ENCODE measurements around the gene DCC.

DCC gene

DNA sequence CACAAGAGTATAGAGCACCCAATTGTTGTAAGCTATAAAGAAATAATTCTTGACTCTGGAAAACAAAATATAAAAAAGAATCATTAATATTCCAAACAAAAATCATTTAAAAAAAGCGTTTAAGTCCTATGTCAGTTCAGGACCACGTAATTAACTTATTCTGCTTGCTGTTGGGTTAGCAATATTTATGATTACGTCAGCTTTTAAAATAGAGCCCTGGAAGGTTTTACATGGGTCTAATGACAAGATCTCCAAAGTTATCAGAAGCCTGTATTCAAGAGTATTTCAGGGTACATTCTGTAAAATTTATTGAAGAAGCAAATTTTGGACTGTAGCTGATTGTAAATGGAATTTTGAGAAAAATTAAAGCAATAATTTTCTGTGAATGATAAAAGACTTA, 521.6 kb downstream of the DCC start:
- Histone ChIP-seq H3K4me2 (ENCODE audit: low read depth, low read length, poor library complexity, severe bottlenecking) (no peak overlapping the region), H2AFZ (ENCODE audit: low read length) (no peak overlapping the region), H3K36me3 (ENCODE audit: insufficient read depth, low read length) (no peaks in the 10 kb centered on the region), H3K9me3 (ENCODE audit: insufficient read depth, low read depth, low read length) (no peaks in the 10 kb centered on the region), H3K79me2 (ENCODE audit: insufficient read depth, low read length) (no peaks in the 10 kb centered on the region), H3K9ac (ENCODE audit: low read depth, low read length, poor library complexity, severe bottlenecking) (no peak overlapping the region), H3K9me2 (replicated peaks; ENCODE audit: low read depth, low read length) (no peaks in the 10 kb centered on the region), H3F3A (ENCODE audit: low read depth) (no peaks in the 10 kb centered on the region), H4K20me1 (ENCODE audit: insufficient read depth, low read length, poor library complexity, severe bottlenecking) (no peaks in the 10 kb centered on the region), H3K4me1 (ENCODE audit: insufficient read depth, low read length, poor library complexity, severe bottlenecking) (no peaks in the 10 kb centered on the region), H3K4me3 (ENCODE audit: low read length, poor library complexity, severe bottlenecking) (no peak overlapping the region), H3K27me3 (ENCODE audit: insufficient read depth, low read length, poor library complexity, severe bottlenecking) (no peaks in the 10 kb centered on the region)
- no peak for TF ChIP-seq EZH2phosphoT487 (IDR thresholded peaks at IDR 0.05; ENCODE audit: borderline replicate concordance)
- TF ChIP-seq, protein P1, sequence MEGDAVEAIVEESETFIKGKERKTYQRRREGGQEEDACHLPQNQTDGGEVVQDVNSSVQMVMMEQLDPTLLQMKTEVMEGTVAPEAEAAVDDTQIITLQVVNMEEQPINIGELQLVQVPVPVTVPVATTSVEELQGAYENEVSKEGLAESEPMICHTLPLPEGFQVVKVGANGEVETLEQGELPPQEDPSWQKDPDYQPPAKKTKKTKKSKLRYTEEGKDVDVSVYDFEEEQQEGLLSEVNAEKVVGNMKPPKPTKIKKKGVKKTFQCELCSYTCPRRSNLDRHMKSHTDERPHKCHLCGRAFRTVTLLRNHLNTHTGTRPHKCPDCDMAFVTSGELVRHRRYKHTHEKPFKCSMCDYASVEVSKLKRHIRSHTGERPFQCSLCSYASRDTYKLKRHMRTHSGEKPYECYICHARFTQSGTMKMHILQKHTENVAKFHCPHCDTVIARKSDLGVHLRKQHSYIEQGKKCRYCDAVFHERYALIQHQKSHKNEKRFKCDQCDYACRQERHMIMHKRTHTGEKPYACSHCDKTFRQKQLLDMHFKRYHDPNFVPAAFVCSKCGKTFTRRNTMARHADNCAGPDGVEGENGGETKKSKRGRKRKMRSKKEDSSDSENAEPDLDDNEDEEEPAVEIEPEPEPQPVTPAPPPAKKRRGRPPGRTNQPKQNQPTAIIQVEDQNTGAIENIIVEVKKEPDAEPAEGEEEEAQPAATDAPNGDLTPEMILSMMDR (conservative IDR thresholded peaks at IDR 0.05; ENCODE audit: low read length): no peak

DNA sequence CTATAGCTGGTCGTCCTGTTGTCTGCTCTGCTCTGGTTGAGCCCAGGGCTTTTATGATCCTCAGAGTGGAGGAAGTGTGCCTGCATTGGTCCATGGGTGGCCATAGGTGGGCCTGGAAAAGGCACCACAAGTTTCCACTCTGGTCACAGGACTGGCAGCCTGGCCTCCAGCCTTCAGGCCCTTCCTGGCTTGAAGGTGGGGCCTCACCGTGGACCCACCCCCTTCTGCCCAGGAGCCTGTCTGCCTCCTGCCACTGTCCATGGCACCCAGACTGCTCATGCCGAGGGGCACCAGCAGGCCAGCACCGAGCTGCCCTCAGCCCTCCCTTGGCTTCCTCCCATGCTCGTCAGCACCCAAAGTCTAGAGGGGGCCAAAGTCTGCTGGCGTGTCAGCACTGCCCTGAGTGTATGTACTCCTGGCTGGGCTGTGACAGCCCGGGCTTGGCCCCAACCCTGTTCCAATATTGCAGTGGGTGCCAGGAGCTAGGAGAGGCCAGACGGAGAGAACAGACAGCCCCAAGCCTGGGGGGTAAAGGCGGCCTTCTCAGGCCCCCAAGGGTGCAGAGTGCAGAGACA, 529.4 kb downstream of the DCC start:
- peaks cover 3% of the 10 kb centered on the region; the same call in 1 of the 2 replicates for H3K9me3 ChIP-seq (ENCODE audit: insufficient read depth, low read depth, low read length)
- H3K79me2 ChIP-seq (ENCODE audit: insufficient read depth, low read length): no peaks in the 10 kb centered on the region
- H3K9me2 ChIP-seq (replicated peaks; ENCODE audit: low read depth, low read length): no peaks in the 10 kb centered on the region
- TF ChIP-seq, protein P1 (conservative IDR thresholded peaks at IDR 0.05; ENCODE audit: low read length): no peak
- TF ChIP-seq EZH2phosphoT487 (IDR thresholded peaks at IDR 0.05; ENCODE audit: borderline replicate concordance): no peak
- no peaks in the 10 kb centered on the region for H3F3A ChIP-seq (ENCODE audit: low read depth)
- no peak overlapping the region for H3K4me2 ChIP-seq (ENCODE audit: low read depth, low read length, poor library complexity, severe bottlenecking)
- no peak overlapping the region for H3K9ac ChIP-seq (ENCODE audit: low read depth, low read length, poor library complexity, severe bottlenecking)
- no peaks in the 10 kb centered on the region for H3K4me1 ChIP-seq (ENCODE audit: insufficient read depth, low read length, poor library complexity, severe bottlenecking)
- no peak overlapping the region for H3K4me3 ChIP-seq (ENCODE audit: low read length, poor library complexity, severe bottlenecking)
- no peaks in the 10 kb centered on the region for H4K20me1 ChIP-seq (ENCODE audit: insufficient read depth, low read length, poor library complexity, severe bottlenecking)
- H2AFZ ChIP-seq (ENCODE audit: low read length): no peak overlapping the region
- no peaks in the 10 kb centered on the region for H3K36me3 ChIP-seq (ENCODE audit: insufficient read depth, low read length)
- H3K27me3 ChIP-seq (ENCODE audit: insufficient read depth, low read length, poor library complexity, severe bottlenecking): no peaks in the 10 kb centered on the region

DNA sequence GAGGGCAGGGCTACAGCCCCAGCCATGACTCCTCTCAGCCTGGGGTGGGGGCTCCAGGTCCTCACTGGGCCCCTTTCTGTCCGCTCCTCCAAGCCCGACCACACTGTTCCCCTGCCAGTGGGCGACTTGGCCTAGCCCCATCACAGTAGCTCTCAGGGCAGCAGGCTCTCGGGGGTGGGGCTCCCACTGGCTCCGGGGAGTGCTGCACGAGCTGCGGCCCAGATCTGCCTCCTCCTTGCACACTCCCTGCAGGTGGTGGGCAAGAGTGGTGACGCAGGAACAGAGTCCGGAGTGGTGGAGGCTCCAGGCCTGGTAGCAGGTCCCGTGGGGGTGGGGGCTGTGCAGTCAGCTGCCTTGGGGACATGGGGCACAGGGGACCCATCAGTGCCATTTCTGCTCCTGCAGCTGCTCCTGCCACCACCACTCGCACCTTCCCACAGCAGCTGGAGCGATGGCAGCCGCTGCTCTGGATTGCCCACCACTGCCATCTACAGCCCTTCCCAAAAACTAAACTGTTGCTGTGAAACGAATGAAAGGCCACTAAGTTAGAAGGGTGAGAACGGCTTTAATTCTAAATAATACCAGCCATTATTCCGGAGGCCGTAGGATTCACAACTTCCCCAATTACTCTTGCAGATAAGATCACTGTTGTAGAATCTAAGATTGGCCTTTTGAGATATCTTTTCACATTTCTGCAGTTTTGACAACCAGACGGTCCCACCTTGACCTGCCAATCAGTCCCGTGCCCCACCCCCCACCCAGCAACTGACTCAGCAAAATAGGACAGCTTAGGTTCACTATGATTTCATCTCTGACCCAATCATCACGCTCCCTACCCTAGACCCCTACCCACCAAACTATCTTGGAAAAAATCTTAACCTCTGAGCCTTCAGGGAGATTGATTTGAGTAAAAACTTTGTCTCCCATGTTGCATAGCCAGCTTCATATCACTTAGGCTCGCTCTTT, 530.2 kb downstream of the DCC start:
- H3K36me3 ChIP-seq (ENCODE audit: insufficient read depth, low read length): no peaks in the 10 kb centered on the region
- H3K9ac ChIP-seq (ENCODE audit: low read depth, low read length, poor library complexity, severe bottlenecking): no peak overlapping the region
- no peaks in the 10 kb centered on the region for H4K20me1 ChIP-seq (ENCODE audit: insufficient read depth, low read length, poor library complexity, severe bottlenecking)
- H3K27me3 ChIP-seq (ENCODE audit: insufficient read depth, low read length, poor library complexity, severe bottlenecking): no peaks in the 10 kb centered on the region
- no peak overlapping the region for H3K4me2 ChIP-seq (ENCODE audit: low read depth, low read length, poor library complexity, severe bottlenecking)
- TF ChIP-seq EZH2phosphoT487 (IDR thresholded peaks at IDR 0.05; ENCODE audit: borderline replicate concordance): no peak
- TF ChIP-seq, protein P1 (conservative IDR thresholded peaks at IDR 0.05; ENCODE audit: low read length): no peak
- H3K4me1 ChIP-seq (ENCODE audit: insufficient read depth, low read length, poor library complexity, severe bottlenecking): no peaks in the 10 kb centered on the region
- H3K79me2 ChIP-seq (ENCODE audit: insufficient read depth, low read length): no peaks in the 10 kb centered on the region
- H3K9me3 ChIP-seq (ENCODE audit: insufficient read depth, low read depth, low read length): peaks cover 3% of the 10 kb centered on the region; the same call in 1 of the 2 replicates
- no peak overlapping the region for H2AFZ ChIP-seq (ENCODE audit: low read length)
- no peak overlapping the region for H3K4me3 ChIP-seq (ENCODE audit: low read length, poor library complexity, severe bottlenecking)
- H3F3A ChIP-seq (ENCODE audit: low read depth): no peaks in the 10 kb centered on the region
- H3K9me2 ChIP-seq (replicated peaks; ENCODE audit: low read depth, low read length): no peaks in the 10 kb centered on the region

Measured in Loucy (cell line).